HCT116 (cell line): ENCODE measurements around the gene TAF3. TPM values are rescaled to one million over a fixed set of nuclear protein-coding genes. Genes with fewer than 3 reads are reported as not detected.

Experiments
- ATAC-seq: fragments of 200-7000 bp; cut with Tn5 transposase; 2 replicates; pipeline ENCODE4 v1.9.1; 2020; ENCODE audit warnings: mild to moderate bottlenecking, moderate library complexity
- BruUV-seq: library from RNA; stranded (reverse); fragments of 400-500 nt; replicated peaks from 2 replicates; lab custom pipeline; 2021; lab: Mats Ljungman, UMichigan
- CTCF ChIA-PET: fragments of 300-600 bp; sonication (Branson Sonifier 250); formaldehyde crosslinking; loops from one replicate; lab custom pipeline; 2021; ENCODE audit warnings: antibody characterized with exemption; lab: Charles Lee
- POLR2A ChIA-PET: fragments of 300-600, 350-600 bp; sonication (Branson Sonifier 250); formaldehyde crosslinking; loops from one replicate; lab custom pipeline; 2021; ENCODE audit warnings: antibody characterized with exemption; lab: Charles Lee
- RAD21 ChIA-PET, 2 experiments: fragments of 300-600 bp; sonication (Branson Sonifier 250); formaldehyde crosslinking; loops; one replicate each; lab custom pipeline; 2023; ENCODE audit warnings: low total read pairs in 2 of 2; ENCODE audit not compliant: uncharacterized antibody in 2 of 2, unreplicated experiment in 2 of 2, low non-redundant PET in 1 of 2; lab: Charles Lee
- DNase-seq: peaks from one replicate; pipeline ENCODE4 v3.0.0-alpha.2; 2010; ENCODE audit warnings: low read depth, low spot score
- H2AFZ ChIP-seq: fragments of 200-600 bp; shearing (Covaris generic), sonication (generic); 2 replicates; pipeline ENCODE4 v1.6.1; 2017; ENCODE audit warnings: low read depth, mixed run types, mixed read lengths, antibody characterized with exemption, low read length; ENCODE audit not compliant: poor library complexity, severe bottlenecking
- H3K27ac ChIP-seq: 2 replicates; pipeline ENCODE4 v1.5.1; 2012; ENCODE audit warnings: low read depth, low read length
- H3K27me3 ChIP-seq: fragments of 200-600 bp; sonication (generic); 2 replicates; pipeline ENCODE4 v1.6.1; 2016; ENCODE audit warnings: mixed run types, low read length, mixed read lengths; ENCODE audit not compliant: insufficient read depth
- H3K36me3 ChIP-seq, 2 experiments: fragments of 200-500 bp in 1 of 2; fragments of 200-600 bp in 1 of 2; sonication (Bioruptor generic) in 1 of 2; sonication (generic) in 1 of 2; 2 replicates each; pipeline versions ENCODE4 v1.5.1 to v1.6.1; 2014 to 2016; ENCODE audit warnings: low read length in 2 of 2, inconsistent platforms in 1 of 2, mixed read lengths in 1 of 2, mixed run types in 1 of 2; ENCODE audit not compliant: insufficient read depth in 2 of 2, control insufficient read depth in 1 of 2
- H3K4me1 ChIP-seq, 2 experiments: fragments of 200-600 bp in 1 of 2; sonication (generic) in 1 of 2; 2 replicates each; pipeline versions ENCODE4 v1.5.1 to v1.6.1; 2012 to 2017; ENCODE audit warnings: low read length in 2 of 2, inconsistent platforms in 1 of 2, mild to moderate bottlenecking in 1 of 2, mixed read lengths in 1 of 2, mixed run types in 1 of 2, moderate library complexity in 1 of 2; ENCODE audit not compliant: insufficient read depth in 2 of 2, control insufficient read depth in 1 of 2
- H3K4me2 ChIP-seq: fragments of 200-600 bp; sonication (generic); 2 replicates; pipeline ENCODE4 v1.6.1; 2017; ENCODE audit warnings: mixed run types, low read length, mixed read lengths
- H3K4me3 ChIP-seq, 2 experiments: fragments of 200-600 bp in 1 of 2; sonication (generic) in 1 of 2; replicated peaks in 1 of 2; 2 replicates each; pipeline ENCODE4 v1.5.1; 2011 to 2016; ENCODE audit warnings: low read length in 2 of 2, control low read depth in 1 of 2, low read depth in 1 of 2, mild to moderate bottlenecking in 1 of 2, mixed read lengths in 1 of 2, mixed run types in 1 of 2
- H3K79me2 ChIP-seq: fragments of 200-600 bp; sonication (generic); 2 replicates; pipeline ENCODE4 v1.6.1; 2017; ENCODE audit warnings: mild to moderate bottlenecking, mixed run types, low read length, moderate library complexity, mixed read lengths; ENCODE audit not compliant: insufficient read depth
- H3K9ac ChIP-seq: fragments of 200-600 bp; sonication (generic); 2 replicates; pipeline ENCODE4 v1.6.1; 2016; ENCODE audit warnings: low read length, mixed read lengths
- H3K9me2 ChIP-seq: fragments of 200-600 bp; sonication (generic), shearing (Covaris generic); 2 replicates; pipeline ENCODE4 v1.6.1; 2017; ENCODE audit warnings: mixed run types, mild to moderate bottlenecking, moderate library complexity; ENCODE audit not compliant: insufficient read depth
- H3K9me3 ChIP-seq, 2 experiments: fragments of 200-500 bp in 1 of 2; fragments of 200-600 bp in 1 of 2; sonication (Bioruptor generic) in 1 of 2; sonication (generic) in 1 of 2; 2 replicates each; pipeline ENCODE4 v1.6.1; 2014 to 2017; ENCODE audit warnings: low read length in 2 of 2, mixed read lengths in 2 of 2, inconsistent platforms in 1 of 2, low read depth in 1 of 2, mild to moderate bottlenecking in 1 of 2, mixed run types in 1 of 2, moderate library complexity in 1 of 2; ENCODE audit not compliant: control insufficient read depth in 1 of 2, insufficient read depth in 1 of 2
- H4K20me1 ChIP-seq: fragments of 200-600 bp; sonication (generic), shearing (Covaris generic); 2 replicates; pipeline ENCODE4 v1.6.1; 2017; ENCODE audit warnings: mixed run types, mild to moderate bottlenecking, moderate library complexity; ENCODE audit not compliant: insufficient read depth
- EGR1 ChIP-seq: IDR thresholded peaks from 2 replicates; pipeline ENCODE4 v1.6.1; 2012; ENCODE audit warnings: low read depth
- EZH2phosphoT487 ChIP-seq: fragments of 200-600 bp; IDR thresholded peaks from 2 replicates; pipeline ENCODE4 v1.6.1; 2018; ENCODE audit warnings: antibody characterized with exemption, borderline replicate concordance
- POLR2AphosphoS5 ChIP-seq: IDR thresholded peaks from 2 replicates; pipeline ENCODE4 v1.6.1; 2011; ENCODE audit warnings: mild to moderate bottlenecking, low read depth, low read length, moderate library complexity
- RAD21 ChIP-seq: IDR thresholded peaks from 2 replicates; pipeline ENCODE4 v1.6.1; 2012; ENCODE audit warnings: low read depth, mild to moderate bottlenecking
- SIN3A ChIP-seq: IDR thresholded peaks from 2 replicates; pipeline ENCODE4 v1.6.1; 2012; ENCODE audit warnings: low read depth
- SP1 ChIP-seq: IDR thresholded peaks from 2 replicates; pipeline ENCODE4 v1.6.1; 2012; ENCODE audit warnings: low read depth
- TCF7L2 ChIP-seq: IDR thresholded peaks from 2 replicates; pipeline ENCODE4 v1.7.0; 2011; ENCODE audit warnings: borderline replicate concordance, inconsistent platforms; ENCODE audit not compliant: insufficient read depth, insufficient read length; ENCODE audit errors: extremely low read depth
- ZFX ChIP-seq: fragments of 450-650 bp; IDR thresholded peaks from 2 replicates; pipeline ENCODE4 v1.6.1; 2017
- ZNF274 ChIP-seq: fragments of 200-500 bp; sonication (Bioruptor generic); IDR thresholded peaks from 2 replicates; pipeline ENCODE4 v1.6.1; 2014; ENCODE audit warnings: mild to moderate bottlenecking, low read depth, low read length, inconsistent platforms
- intact Hi-C: fragments of 100-400 bp; cut with micrococcal nuclease; formaldehyde crosslinking; loops from 2 replicates; pipeline ENCODE4 v1.10.0; 2022
- total RNA-seq: library from RNA; stranded (reverse); gene quantifications from one replicate; pipeline ENCODE4 v1.2.1, GENCODE V29; 2021; ENCODE audit not compliant: unreplicated experiment
- TF ChIP-seq, protein P1 (sequence below), 3 experiments: fragments of 200-600 bp in 1 of 3; sonication (generic) in 1 of 3; IDR thresholded peaks in 2 of 3; conservative IDR thresholded peaks in 1 of 3; 2 replicates each; pipeline ENCODE4 v1.5.1; 2012 to 2017; ENCODE audit warnings: low read depth in 2 of 3, low read length in 2 of 3, antibody characterized with exemption in 1 of 3, borderline replicate concordance in 1 of 3, control low read depth in 1 of 3, mild to moderate bottlenecking in 1 of 3, mixed read lengths in 1 of 3, mixed run types in 1 of 3, moderate library complexity in 1 of 3; ENCODE audit not compliant: insufficient read depth in 1 of 3

TAF3 gene
- total RNA-seq, 1 experiment from 2014 or later, result 8.0 TPM

DNA sequence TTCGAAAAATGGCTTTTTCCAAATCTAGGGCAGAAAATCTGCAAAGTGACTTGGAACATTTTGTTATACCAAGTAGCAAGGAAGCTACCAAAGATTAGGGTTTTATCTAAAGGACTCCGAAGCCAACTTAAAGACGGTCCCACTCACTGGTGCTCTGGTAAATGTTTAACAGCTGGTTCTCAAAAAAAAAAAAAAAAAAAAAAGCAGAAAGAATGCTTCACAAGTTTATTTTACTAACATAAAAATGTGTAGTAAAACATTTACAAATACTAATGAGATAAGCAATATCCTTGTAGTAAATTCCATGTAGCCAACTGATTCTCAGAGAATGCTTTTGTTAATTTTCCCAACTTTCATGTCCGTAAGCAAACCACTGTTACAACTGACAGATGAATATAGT lies 38.4 kb downstream of the TAF3 start:
- no peaks in the 10 kb centered on the region for H3K36me3 ChIP-seq
- no peak overlapping the region for H3K4me3 ChIP-seq
- no peak overlapping the region for H3K9ac ChIP-seq
- H3K4me1 ChIP-seq, result no peaks in the 10 kb centered on the region
- no peak for TF ChIP-seq ZFX
- TF ChIP-seq RAD21, result no peak
- TF ChIP-seq EZH2phosphoT487, result no peak
- no peak for TF ChIP-seq SP1
- TF ChIP-seq, protein P1, sequence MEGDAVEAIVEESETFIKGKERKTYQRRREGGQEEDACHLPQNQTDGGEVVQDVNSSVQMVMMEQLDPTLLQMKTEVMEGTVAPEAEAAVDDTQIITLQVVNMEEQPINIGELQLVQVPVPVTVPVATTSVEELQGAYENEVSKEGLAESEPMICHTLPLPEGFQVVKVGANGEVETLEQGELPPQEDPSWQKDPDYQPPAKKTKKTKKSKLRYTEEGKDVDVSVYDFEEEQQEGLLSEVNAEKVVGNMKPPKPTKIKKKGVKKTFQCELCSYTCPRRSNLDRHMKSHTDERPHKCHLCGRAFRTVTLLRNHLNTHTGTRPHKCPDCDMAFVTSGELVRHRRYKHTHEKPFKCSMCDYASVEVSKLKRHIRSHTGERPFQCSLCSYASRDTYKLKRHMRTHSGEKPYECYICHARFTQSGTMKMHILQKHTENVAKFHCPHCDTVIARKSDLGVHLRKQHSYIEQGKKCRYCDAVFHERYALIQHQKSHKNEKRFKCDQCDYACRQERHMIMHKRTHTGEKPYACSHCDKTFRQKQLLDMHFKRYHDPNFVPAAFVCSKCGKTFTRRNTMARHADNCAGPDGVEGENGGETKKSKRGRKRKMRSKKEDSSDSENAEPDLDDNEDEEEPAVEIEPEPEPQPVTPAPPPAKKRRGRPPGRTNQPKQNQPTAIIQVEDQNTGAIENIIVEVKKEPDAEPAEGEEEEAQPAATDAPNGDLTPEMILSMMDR (IDR thresholded peaks at IDR 0.05 in 2 of 3, conservative IDR thresholded peaks at IDR 0.05 in 1 of 3; ENCODE audit: borderline replicate concordance in 1 of 3, insufficient read depth in 1 of 3, low read depth in 2 of 3, low read length in 2 of 3), result no peak
- no peak for TF ChIP-seq POLR2AphosphoS5
- TF ChIP-seq SIN3A, result no peak
- H4K20me1 ChIP-seq, result 0 out of 2 replicates have a peak, but pooled peaks cover 3% of the 10 kb centered on the region
- H3K9me2 ChIP-seq, result 0 out of 2 replicates have a peak, but pooled peaks cover 2% of the 10 kb centered on the region
- RAD21 ChIA-PET, result no interaction called here
- intact Hi-C loops, result no loop called here
- H3K4me2 ChIP-seq, result no peak overlapping the region
- no TSS peak for BruUV-seq
- no peak for ATAC-seq
- H3K9me3 ChIP-seq, result peaks cover 2 to 6% of the 10 kb centered on the region in 2 experiments; a peak in 3 of 4 replicates
- DNase-seq, result no peak
- no peak overlapping the region for H3K27ac ChIP-seq
- no peak overlapping the region for H2AFZ ChIP-seq
- POLR2A ChIA-PET, result no interaction called here
- CTCF ChIA-PET, result no interaction called here
- peaks cover 15% of the 10 kb centered on the region for H3K79me2 ChIP-seq
- no peaks in the 10 kb centered on the region for H3K27me3 ChIP-seq

DNA sequence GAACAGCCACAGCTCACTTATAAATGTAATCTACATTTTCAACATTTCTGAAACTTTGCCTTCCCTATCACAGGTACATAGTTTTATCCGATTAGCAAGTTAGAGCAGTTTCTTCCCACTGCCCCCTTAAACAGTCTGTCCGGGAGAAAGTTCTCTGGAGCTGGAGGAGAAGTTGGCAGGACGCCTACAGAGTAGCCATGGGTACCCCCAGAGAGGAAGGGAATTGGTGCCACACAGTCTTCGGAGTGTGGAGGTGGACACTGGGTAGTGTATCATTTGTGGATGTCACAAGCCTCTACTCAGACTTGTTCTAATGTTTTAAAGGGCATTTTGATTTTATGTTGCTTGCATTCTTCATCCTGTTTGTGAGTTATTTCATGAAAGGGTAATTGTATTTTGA lies 39.0 kb downstream of the TAF3 start:
- CTCF ChIA-PET, result interaction anchor here (0.7 kb wide), 1 partner anchor 15 kb away, joined by 3 read pairs; no protein-coding TSS in a partner anchor
- H3K27me3 ChIP-seq, result no peaks in the 10 kb centered on the region
- intact Hi-C loops, result no loop called here
- no peaks in the 10 kb centered on the region for H3K4me1 ChIP-seq
- 0 out of 2 replicates have a peak, but pooled peaks cover 3% of the 10 kb centered on the region for H4K20me1 ChIP-seq
- POLR2A ChIA-PET, result no interaction called here
- no peak overlapping the region for H3K4me2 ChIP-seq
- H3K79me2 ChIP-seq, result peaks cover 15% of the 10 kb centered on the region
- H2AFZ ChIP-seq, result no peak overlapping the region
- H3K27ac ChIP-seq, result no peak overlapping the region
- no peak overlapping the region for H3K4me3 ChIP-seq
- H3K9ac ChIP-seq, result no peak overlapping the region
- TF ChIP-seq TCF7L2 (no peak), EGR1 (no peak), EZH2phosphoT487 (no peak), RAD21 (no peak), POLR2AphosphoS5 (no peak), ZNF274 (no peak)
- RAD21 ChIA-PET, result no interaction called here
- peaks cover 8 to 12% of the 10 kb centered on the region in 2 experiments; a peak in 3 of 4 replicates for H3K9me3 ChIP-seq
- no TSS peak for BruUV-seq
- DNase-seq (no peak), ATAC-seq (no peak)
- no peaks in the 10 kb centered on the region for H3K36me3 ChIP-seq
- H3K9me2 ChIP-seq, result 0 out of 2 replicates have a peak, but pooled peaks cover 2% of the 10 kb centered on the region
